Measurements from ENCODE around the gene GPR42.

DNA sequence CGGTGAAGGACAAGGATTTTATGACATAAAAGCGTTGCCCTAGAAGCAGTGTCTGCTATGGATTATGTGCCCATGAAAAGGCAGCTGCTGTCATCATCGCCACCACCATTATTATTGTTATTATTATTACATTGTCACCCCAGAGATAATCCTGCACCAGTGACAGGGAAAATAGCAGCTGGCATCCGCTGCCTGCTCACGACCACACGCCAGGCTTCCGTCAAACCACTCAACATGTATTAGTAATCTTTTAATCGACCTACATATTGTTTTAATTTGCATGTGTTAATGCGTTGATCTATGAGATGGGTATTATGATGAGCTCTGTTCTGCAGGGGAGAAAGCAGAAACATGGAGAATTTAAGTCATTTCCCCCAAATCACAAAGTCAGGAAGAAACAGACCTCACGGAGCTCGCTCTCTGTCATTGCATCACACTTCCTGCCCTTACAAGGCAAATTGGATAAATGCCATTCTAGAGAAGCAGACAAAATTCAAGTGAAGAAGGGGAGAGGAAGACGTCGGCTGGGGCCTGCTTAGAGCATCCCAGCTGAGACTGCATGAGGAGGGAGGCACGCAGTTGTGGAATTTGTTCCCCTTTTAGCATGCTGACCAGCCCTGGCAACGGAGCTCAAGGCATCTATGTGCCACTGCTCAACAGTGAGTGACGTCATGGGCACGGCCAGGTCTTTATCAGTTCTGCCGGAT, 12.8 kb upstream of the GPR42 start, which contains the start of gene FFAR3:
- TF ChIP-seq, protein P1, sequence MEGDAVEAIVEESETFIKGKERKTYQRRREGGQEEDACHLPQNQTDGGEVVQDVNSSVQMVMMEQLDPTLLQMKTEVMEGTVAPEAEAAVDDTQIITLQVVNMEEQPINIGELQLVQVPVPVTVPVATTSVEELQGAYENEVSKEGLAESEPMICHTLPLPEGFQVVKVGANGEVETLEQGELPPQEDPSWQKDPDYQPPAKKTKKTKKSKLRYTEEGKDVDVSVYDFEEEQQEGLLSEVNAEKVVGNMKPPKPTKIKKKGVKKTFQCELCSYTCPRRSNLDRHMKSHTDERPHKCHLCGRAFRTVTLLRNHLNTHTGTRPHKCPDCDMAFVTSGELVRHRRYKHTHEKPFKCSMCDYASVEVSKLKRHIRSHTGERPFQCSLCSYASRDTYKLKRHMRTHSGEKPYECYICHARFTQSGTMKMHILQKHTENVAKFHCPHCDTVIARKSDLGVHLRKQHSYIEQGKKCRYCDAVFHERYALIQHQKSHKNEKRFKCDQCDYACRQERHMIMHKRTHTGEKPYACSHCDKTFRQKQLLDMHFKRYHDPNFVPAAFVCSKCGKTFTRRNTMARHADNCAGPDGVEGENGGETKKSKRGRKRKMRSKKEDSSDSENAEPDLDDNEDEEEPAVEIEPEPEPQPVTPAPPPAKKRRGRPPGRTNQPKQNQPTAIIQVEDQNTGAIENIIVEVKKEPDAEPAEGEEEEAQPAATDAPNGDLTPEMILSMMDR (IDR thresholded peaks at IDR 0.05), result no peak
- TF ChIP-seq POLR2A (IDR thresholded peaks at IDR 0.05), result no peak
